ENCODE measurements around the gene SLC6A6.

SLC6A6 gene

DNA sequence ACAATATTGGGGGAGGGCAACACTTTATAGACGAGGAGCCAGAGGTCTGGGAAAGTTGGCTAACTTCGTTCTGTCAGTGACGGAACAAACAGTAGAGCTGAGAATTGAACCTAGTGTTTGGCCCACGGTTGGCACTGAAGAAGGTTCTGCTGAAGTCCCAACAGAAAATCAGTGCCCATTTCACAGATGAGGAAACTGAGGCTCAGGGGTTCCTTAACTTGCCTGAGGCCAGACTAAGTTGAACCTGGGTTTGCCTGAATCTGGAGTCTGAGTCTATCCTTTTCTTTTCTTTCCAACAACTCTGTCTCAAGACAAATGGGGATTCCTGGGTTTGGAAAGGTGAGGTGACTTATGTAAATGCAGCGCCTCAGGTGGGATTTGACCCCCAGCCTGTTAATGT is 55.1 kb downstream of the SLC6A6 start:
- DNase-seq, result no peak

DNA sequence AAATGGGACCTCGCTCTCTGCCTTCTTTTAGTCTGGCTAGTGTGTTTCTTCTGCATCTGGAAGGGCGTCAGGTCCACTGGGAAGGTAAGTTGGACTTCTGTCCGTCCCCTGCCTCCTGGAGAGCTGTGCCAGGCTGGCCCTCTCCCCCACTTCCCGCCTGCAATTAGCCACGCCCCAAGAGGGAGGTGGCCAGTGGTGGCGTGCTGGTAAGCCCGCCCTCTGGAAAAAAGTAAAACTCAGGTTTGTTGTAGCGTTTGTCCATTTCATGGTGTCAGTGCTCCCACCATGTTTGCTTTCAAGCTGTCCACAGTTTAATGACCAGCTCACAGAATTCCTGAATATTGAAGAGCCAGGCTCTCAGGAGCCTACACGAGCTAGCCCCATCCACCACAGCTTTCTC is 55.6 kb downstream of the SLC6A6 start:
- DNase-seq, result no peak

DNA sequence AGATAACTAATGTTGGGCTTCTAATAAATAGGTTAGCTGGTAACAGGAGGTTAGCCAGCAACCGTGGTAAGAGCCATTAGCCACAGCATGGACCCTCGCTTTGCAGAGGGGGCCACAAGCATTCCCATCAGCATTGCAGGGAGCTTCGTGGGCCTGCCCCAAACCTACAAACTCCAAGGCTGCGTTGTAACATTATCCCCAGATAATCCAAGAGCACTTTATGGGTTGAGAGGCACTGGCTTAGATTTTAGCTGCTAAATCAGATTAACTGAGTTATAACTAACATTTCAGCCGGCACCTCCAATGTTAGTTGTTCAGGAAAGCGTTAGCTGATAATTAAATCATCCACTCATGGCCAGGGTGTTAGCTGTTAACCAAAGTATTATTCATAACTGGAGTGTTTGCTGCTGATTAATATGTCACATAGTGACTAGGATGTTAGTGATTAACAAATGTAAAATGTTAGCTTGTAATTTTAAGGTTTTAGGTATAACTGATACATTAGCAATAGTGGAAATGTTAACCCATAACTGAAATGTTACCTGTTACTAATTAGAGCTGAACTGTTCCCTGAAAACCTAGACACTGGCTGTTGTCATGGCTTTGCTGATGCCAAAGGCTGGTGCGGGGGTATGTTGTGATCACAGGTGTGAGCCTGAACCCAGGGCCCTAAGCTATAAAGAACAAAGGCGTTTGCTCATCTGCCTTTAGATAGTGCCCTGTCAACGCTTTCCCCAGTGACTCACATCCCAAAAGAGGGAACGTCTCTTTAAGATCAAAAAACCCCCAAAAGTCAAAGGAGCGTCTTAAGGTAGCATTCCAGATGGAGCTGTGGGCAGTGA is 56.2 kb downstream of the SLC6A6 start:
- DNase-seq, result no peak

DNA sequence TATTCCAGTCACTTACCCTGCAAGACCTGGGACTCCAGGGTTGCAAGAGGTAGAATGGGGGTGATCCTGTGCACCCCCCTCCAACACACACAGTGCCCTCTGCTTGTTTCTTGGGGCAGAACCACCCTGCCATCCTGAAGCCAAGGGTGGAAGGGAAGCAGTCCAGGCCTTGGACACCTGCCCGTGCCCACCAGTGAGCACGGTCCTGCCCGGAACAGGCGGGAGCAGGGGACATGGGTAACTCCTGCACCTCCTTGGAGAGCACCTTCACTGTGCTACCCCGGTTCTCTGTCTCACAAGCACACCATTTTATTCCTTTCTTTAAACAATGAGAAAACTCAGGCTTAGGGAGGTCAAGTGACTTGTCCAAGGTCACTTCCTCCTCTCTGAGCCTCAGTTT is 57.0 kb downstream of the SLC6A6 start:
- no peak for DNase-seq

DNA sequence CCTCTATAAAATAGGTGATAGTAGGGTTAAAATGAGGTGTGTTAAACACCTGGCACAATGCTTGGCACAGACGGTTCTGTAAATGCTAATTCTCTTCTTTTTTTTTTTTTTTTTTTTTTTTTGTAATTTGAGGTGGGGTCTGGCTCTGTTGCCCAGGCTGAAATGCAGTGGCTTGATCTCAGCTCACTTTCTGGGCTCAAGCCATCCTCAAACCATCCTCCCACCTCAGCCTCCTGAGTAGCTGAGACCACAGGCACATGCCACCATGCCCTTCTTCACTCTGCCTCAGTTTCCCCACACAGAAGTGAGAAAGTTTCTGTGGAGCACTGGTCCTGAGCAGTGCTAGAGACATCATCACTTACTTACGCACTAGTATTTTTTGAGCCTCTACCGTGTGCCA is 57.4 kb downstream of the SLC6A6 start:
- no peak for DNase-seq

DNA sequence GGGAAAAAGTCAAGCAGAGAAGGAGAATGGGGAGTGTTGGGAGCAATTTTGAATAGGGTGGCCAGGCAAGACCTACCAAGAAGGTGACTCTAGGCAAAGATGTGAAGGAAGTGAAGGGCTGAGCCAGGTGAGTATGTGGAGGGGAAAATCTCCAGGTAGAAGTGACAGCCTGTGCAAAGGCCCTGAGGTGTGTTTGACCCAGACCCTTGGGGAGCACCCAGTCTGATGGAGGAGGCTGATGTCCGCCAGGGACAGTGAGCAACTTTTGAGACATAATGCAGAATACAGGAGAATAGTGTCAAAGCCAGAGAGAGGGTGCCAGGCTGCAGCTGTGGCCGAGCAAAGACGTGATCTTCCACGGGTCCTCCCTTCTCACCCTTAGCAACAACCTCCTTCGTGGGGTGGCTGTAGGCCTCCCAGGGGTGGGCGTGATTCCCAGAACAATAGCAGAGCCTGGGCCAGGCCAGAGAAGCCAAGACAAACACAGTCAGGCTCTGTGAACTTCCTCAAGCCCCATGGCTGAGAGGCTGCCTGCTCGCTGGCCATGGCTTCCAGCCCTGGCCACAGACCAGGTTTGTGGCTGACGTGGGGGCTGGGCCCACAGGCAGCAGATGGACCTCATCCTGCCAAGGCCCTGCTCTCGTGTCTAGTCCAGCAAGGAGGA is 58.1 kb downstream of the SLC6A6 start:
- DNase-seq, result no peak

DNA sequence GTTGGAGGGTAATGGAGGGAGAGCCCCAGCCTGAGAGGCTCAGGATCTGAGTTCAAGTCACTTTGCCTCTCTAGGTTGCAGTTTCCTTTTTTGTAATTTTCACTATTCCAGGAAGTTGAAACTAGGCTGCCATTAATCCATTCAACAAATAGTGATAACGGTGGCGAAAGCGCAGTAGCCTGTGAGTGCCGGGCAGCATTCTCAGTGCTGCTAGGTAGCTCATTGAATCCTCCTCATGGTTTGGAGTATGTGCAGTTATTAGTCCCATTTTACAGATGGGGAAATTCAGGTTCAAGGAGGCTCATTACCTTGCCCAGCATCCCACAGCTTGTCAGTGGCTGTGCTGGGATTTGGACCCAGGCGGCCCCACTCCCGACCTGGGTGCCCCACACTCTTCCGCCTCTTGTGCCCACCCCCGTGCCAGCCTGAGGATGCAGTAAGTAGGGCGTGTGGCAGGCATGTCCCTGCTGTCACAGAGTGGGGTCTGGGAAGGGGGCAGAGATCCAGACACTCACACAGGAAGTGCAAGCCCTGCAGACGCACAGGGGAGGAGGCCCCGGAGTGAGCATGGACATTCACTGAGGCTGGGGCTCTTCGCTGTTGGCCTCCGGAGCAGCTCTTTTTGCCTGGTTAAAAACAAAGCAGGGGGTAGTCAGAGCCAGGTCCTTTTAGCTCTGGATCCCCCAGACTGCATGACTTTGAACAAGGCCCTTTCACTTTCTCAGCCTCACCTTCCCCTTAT is 58.8 kb downstream of the SLC6A6 start:
- DNase-seq, result no peak

DNA sequence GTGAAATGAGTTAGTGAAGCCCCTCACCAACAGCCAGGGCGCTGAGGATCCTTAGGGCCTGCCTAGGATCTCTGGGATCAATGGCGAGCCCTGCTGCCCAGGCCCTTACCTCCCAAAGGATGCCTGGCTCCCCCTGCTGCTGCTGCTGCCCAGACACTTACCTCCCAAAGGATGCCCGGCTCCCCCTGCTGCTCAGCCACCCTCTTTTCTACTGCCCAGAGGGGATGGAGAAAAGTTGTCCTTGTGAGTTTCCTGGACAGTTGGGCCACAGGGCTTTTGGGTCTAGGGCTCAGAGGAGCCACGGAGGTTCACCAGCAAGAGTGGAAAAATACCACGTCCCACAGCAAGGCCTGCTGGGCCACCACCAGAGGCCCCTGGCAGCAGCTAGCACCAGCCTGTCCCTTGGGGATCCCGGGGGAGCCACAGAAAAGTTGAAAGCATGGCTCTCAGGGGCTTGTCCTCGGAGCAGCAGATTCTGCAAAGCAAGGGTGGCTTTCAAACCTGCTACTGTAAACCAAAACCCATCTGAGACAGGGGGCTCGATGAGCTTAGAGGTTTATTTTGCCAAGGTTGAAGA is 59.4 kb downstream of the SLC6A6 start:
- peak; percentile 67 for DNase-seq

DNA sequence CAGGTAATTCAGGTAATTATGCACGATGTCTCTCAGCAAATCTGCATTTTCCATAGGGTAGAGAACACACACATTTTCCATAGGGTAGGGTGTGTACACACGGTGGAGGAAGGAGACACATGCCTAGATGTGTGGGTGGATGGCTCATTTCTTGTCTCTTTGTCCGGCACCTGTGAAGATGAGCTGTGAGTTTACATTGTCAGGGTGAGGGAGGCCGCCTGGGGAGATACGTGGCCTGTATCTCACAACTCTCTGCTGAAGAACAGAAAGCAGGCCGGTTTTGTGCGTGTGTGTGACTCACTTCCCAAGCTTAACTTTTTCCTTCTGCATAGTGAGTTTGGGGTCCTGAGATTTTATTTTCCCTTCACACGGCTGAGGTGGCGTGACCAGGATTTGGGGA is 60.3 kb downstream of the SLC6A6 start:
- no peak for DNase-seq

DNA sequence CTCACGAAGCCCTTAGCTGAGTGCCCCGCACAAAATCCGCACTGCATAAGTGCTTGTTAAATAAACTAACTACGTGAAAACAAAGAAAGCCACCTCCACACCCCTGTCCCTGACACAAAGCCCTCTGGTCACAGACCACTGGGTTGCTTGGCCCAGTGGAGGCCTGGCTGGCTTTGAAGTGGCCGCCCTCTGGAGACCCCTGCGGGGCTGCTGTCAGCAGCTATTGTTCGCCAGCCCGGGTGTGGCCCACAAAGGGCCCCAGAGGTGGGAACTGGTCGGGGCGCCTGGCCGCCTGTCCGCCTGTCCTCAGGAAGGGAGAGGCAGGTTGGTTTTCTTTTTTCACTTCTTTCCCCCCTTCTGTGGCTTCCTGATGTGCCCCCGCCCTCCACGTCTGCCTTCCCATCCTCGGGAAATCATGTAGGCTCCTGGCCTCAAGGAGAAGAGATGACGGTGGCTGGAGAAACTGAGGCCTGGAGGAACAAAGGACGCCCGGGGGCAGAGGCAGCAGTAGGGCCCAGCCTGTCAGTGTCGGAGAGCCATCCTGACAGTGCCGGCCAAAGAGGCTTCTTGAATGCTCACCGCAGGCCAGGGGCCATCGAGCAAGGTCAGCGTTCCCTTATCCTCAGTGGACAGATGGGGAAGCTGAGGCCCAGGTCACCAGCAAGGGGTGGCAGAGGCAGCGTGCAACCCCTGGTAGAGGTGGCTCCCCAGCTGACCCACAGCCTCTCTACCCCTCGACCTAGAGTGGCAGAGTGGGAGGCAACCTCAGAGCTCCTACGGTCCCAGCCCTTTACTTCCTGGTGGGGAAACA is 61.1 kb downstream of the SLC6A6 start:
- no peak for DNase-seq

DNA sequence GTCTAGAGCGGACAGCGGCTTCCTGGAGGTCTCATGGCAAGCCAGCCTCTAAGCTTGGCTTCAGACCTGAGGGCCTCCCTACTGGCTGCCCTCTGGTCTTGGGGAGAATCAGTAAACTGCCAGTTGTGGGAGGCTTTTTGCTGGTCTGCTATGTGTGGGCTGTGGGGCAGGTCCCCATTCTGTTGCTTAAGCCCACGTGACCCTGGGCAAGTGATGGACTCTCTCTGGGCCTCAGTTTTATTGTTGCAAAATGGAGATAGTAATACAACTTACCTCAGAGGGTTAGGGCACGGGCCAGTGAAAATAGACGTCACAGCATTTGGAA is 61.7 kb downstream of the SLC6A6 start:
- no peak for DNase-seq

DNA sequence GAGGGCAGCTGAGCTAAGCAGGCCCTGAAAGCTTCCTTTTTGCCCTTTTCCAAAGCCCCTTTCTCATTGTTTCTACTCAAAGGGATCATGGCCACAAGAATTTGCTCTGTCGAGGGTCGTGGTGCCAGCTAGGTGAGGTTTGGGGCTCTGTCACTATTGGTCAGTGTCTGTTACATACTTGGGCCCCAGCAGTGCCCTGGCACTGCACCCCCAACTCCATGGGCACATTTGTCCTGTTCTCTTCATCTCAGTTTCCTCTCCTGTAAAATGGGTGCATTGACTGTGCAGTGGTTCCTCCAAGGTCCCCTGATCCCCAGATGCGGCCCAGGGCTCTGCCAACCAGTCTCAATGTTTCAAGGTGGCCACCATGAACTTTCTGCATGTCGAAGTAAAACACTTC is 62.1 kb downstream of the SLC6A6 start:
- DNase-seq, result no peak

DNA sequence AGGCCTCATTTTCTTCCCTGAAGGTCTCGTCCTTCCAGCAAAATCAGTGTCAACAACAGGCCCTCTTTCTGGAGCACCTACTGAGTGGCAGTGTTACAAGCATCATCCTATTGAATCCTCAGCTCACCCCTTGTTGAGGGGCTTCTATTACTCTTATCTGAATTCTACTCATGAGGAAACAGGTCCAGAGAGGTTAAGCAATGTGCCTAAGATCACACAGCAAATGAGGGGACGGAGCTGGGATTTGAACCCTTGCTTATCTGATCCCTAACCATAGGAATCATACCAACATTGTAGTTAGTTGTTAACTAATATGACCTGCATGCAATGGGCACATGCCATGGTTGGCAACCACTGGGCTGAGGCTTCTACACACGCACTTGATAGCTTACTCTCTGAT is 63.0 kb downstream of the SLC6A6 start:
- no peak for DNase-seq

DNA sequence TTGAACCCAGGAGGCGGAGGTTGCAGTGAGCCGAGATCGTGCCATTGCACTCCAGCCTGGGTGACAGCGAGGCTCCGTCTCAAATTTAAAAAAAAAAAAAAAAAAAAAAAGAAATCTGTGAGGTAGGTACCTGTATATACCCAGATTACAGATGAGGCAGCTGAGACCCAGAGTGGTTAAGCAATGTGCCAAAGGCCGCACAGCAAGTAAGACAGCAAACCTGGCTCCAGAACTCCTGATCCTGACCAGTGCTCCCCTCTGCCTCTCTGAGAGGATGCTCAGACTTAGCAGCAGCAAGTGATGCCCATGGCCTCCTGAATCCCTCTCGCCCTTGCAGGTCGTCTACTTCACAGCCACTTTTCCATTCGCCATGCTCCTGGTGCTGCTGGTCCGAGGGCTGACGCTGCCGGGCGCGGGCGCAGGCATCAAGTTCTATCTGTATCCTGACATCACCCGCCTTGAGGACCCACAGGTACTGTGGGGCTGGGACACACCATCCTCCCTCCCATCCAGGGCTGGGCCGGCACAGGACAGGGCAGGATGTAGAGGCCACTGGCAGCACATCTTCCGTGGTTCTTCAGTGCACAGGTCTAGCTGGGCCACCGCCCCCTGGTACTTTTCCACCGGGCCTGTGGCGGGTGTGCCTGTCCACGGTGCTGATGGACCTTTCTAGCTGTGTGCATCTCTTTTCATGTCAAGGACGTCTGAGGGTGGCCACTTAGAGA is 63.9 kb downstream of the SLC6A6 start:
- DNase-seq, result no peak

DNA sequence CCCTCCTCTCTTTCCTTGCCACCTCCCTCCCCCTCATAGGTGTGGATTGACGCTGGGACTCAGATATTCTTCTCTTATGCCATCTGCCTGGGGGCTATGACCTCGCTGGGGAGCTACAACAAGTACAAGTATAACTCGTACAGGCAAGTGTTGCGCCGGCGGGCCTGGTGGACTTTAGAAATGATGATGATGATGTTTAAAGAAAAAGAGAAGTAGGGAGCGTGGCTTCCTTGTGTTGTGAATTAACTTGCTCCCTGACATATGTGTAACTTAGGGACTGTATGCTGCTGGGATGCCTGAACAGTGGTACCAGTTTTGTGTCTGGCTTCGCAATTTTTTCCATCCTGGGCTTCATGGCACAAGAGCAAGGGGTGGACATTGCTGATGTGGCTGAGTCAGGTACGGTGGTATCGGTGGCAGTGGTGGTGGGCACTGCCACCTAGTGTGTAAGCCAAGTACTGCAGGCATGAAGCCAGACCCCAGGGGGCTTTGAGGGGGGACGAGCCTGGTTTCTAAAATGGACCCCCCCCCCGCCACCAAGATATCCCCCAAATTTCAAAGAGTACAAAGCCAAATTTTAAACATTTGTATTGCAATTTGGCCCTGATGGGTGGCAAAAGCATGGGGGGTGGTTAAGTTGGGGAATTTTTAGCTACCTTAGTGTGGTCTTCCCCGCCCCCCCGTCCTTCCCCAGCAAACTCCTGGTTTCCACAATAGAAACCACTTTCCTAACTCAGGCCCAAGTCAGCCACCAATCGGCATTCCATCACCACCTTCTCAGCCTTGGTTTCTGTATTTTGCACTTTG is 65.6 kb downstream of the SLC6A6 start:
- peak; percentile 34 for DNase-seq

DNA sequence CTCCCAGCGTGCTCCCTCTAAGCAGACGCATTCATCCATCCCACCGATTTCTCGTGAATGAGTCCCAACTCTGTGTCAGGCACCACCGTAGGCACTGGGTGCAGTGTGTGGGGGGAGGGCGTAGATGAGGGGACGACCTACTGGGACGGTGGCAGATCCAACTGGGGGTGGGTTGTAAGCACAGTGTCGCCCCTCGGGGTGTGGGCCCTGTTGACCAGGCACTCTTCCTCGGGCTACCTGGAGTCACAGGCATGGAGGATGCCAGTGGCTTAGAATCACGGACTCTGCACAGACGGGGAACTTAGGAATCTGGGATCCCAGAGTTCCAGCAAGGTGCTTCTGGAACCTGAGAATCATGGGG is 66.2 kb downstream of the SLC6A6 start:
- DNase-seq, result no peak

DNA sequence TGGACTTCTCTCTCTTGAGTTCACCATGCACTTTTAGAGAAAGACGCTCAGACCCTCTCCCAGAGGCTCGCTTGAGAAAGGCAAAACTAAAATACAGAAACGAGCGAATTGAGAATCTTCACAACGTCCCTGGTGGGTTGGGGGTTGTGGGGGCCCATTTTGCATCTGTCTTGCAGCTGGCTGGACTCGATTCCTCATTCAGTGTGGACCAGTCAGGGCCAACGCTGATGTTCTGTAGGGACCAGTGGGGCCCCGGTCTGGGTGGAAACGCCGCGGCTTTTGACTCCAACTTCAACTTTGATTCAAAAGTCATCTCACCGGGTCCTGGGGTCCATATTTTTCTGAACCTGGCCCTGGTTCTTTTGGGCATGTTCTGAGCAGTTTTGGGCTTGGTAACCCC is 68.1 kb downstream of the SLC6A6 start:
- no peak for DNase-seq

DNA sequence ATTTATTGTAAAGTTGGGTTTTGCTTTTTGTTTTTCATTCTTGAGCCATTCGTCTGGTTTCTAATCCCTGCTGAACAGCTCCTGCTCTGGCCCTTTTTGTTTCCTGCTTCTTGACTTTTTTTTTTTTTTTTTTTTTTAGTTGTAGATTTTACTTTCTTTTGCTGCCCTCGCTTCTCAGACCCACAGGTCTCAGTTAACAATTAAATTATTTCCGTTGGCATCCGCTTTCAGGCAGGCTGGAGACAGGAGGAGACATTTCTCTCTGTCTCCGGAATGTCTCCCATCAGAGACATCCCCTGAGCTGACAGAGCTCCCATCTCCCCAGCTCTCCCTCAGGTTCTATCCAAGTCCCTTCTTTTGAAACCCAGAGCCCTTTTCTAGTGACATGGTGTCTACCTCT is 68.6 kb downstream of the SLC6A6 start:
- DNase-seq, result no peak

DNA sequence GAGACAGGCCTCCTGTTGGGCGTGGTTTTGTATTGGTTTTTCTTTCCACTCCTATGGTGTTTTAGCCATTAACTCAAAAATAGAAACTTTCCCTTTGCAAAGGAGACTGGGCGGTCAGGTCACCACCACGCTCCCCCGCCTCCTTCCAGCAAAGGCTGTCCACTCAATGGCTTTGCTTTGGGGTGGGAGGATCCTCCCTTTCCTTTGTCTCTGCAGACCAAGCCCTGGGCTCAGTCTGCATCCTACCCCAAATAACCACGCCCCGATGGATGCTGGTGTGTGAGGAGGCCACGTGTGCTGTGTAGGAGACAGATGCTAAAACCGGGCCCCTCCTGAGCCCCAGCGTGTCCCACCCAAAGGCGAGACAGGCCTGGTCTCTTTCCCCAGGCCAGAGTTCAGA is 69.3 kb downstream of the SLC6A6 start:
- DNase-seq, result no peak

DNA sequence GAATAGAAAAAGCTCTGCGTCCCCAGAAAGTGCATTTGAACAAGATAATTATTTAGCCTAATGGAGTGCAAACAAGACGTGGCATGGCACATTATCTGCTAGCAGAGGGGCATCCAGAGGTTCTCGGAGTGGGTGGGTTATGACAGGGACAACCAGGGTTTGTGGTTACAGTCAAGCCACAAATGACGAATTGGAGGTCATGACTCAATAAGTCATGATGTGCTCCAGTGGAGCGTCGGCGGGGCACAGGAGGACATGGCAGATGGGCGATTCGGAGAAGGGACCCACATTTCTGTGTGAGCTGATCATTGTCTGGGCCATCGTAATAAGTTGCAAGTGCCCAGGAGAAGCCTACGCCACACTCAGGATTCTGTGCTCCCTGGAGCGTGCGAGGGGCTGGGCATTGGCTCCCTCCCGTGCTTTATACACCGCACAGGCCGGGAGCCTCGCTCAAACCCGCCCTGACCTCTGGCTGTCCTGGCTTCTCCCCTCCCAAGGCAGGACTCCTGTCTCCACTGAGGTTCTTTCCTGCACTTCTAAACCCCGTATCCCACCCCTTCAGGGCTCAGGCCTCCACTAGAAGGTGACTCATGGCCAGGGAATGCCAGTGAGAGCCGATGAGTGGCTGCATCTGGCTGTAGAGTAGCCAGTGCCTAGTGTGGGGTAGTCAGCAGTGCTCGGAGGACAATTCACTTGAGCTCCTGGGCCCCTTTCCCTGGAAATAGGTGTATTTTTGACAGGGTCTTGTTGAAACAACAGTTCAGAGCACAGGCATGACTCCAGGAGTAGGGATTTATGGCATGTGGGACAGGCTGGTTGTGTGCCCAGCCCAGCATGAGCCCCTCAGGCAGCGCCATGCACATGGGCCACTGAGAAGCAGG is 70.3 kb downstream of the SLC6A6 start:
- DNase-seq, result peak; percentile 71
